Myometrial cell (primary cell): ENCODE results near the gene LRRC53. TPM values are rescaled to one million over a fixed set of nuclear protein-coding genes. Genes with fewer than 3 reads are reported as not detected.

Experiments
- total RNA-seq: library from RNA; depleted of rRNA; stranded (reverse); fragments of >200 nt; gene quantifications from 2 replicates; pipeline ENCODE4 v1.2.3, GENCODE V29; 2015

LRRC53 gene
- total RNA-seq, result not detected in 2 replicates

DNA sequence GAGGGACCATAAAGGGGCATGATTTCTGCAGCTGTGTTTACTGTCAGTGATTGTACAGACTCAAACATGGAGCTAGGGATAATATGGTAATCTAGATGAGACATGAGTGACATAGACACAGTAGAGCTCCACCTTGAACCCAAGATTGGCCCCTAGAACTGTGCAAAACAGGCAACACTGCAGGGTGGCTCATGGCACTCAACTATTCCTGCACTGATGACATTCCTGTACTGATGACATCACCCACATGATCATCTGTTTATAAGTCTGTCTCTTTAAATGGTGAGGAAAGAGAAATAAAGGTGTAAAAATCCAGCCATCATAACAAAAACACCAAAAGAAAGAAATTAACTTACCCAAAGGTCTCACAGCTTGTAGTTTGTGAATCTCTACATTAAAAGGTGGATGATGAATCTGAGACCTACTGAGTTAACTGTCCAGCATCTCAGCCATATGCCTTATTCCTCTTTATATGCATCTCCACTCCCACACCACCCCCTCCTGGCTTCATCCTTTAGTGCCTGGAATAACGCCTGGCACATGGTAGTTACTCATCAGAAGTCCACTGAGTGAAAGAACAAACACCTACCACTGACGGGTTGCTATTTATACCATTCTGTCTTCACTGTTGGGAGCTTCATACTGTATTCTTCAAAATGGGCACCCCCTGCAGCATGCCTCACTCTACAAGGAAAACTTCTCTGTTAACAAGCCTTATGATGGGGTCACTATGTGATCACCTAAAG, at the start of gene LRRC53:
Gene LRRC53, minus strand, starts transcription at position 442 of the 746 bp plus-strand sequence. CDS start 29,262 bp downstream, outside the sequence.

Other genes with a start within 250 kb of the LRRC53 start
- gene ERICH3, start 161.2 kb upstream of the LRRC53 start, total RNA-seq, result not detected in 2 replicates
- 32.9 and 41.8 TPM in 2 replicates for gene CRYZ, start 220.4 kb upstream of the LRRC53 start, total RNA-seq
- gene TYW3, start 220.5 kb upstream of the LRRC53 start, total RNA-seq, result 10.1 and 13.1 TPM in 2 replicates